ENCODE measurements around the gene NLRP6.
"Not testable (repeated sequence)": the region's sequence is repeated elsewhere in the genome, so short reads cannot be mapped to it uniquely, and the experiment has no call there.

The NLRP6 gene

DNA sequence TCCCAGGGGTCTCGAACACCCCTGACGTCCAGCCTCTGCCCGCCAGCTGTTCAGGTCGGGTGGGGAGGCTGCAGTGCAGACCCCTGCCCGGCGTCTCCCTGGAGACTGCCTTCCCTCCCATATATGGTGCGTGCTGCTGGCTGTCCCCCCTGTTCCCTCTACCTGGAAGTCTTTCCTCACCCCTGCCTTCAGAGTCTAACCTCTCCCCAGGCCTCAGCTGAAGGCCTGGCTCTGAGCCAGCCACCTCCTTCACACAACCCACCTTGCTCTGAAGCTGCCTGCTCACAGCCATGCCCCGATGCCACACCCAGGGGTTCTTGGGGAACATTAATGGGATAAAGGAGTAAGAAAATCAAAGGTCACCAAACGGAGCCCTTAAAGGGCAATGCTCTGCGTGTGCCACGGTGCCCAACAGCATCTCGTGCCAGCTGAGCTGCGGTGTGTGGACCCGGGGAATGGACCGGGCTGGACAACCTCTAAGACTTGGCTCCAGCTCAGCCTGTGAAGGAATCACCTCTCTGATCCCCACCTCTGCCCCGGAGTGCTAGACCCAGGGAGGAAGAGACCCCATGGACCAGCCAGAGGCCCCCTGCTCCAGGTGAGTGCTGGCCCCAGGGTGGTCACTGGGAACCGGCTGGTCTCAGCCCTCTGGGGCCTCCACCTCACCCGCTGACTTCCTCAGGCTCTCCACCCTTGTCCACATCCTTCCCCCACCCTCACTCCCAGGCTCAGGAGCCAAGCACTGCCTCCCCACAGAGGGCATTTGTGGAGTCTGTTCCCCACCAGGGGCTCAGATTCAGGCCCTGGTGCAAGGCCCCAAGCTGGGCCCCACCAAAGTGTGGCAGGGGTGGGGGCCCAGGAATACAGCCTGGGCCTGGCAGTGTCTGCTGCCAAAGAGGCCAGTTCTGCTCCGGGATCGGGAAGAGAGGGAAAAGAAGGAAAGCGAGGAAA, at the start of gene NLRP6:
Gene NLRP6 (plus strand): TSS at position 407 of the 951 bp plus-strand sequence. CDS start 163 bp downstream, at position 570.
- FAIRE-seq = no peak

DNA sequence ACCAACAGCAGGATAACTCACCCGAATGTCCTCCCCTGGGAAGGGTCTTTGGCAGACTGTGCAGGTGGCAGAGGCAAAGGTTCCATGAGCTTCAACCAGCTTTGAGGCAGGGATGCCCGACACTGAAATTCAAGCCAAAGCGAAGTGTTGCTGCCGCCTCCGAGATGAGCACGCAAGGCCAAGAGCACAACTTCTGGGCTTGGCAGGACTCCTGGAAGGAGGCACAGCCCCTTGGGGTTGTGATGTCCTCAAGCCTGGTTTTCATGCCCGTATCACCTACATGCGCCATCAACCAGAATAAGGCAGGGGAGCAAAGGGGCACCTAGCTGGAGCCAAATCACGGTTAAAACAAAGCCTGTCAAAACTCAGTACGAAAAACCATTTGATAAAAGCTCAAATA, 47.8 kb upstream of the NLRP6 start:
- FAIRE-seq = no peak

- no peak for FAIRE-seq
These were observed 45.2 kb upstream of the NLRP6 start for GRCh38 chr11:232783-233565.

DNA sequence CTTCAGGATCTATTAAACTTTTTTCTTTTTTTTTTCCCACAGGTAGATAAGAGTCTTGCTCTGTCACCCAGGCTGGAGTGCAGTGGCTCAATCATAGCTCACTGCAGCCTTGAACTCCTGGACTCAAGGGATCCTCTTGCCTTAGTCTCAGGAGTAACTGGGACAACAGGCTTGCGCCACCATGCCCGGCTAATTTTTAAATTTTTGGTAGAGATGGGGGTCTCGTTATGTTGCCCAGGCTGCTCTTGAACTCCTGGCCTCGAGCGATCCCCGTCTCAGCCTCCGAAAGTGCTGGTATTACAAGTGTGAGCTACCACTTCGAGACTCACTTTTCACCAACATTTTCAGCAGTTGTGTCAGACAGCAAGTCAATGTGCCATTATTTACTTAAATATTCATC, 43.0 kb upstream of the NLRP6 start:
- no peak for FAIRE-seq

DNA sequence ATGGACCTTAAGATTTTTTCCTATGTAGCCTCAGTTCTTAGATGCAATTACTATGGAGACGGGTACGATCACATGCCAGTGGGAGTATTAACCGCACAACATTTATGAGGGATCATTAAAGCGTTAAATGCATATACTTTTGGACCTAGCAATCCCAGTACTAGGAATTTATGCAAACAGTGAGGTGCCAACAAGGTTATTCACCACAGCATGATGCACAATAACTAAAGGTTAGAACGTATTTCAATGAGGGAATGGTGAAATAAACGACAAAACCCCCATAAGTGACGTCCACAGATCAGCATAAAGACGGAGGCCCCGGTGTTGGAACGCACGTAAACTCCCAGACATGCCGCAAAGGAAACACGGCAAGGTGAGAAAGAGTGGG, 42.6 kb upstream of the NLRP6 start:
- FAIRE-seq = no peak

- FAIRE-seq = no peak
These were observed 42.0 kb upstream of the NLRP6 start, which contains the start of gene SIRT3 for GRCh38 chr11:235997-236773. SIRT3 (minus strand) TSS chr11:236342; CDS start chr11:236328, 14 bp downstream.

DNA sequence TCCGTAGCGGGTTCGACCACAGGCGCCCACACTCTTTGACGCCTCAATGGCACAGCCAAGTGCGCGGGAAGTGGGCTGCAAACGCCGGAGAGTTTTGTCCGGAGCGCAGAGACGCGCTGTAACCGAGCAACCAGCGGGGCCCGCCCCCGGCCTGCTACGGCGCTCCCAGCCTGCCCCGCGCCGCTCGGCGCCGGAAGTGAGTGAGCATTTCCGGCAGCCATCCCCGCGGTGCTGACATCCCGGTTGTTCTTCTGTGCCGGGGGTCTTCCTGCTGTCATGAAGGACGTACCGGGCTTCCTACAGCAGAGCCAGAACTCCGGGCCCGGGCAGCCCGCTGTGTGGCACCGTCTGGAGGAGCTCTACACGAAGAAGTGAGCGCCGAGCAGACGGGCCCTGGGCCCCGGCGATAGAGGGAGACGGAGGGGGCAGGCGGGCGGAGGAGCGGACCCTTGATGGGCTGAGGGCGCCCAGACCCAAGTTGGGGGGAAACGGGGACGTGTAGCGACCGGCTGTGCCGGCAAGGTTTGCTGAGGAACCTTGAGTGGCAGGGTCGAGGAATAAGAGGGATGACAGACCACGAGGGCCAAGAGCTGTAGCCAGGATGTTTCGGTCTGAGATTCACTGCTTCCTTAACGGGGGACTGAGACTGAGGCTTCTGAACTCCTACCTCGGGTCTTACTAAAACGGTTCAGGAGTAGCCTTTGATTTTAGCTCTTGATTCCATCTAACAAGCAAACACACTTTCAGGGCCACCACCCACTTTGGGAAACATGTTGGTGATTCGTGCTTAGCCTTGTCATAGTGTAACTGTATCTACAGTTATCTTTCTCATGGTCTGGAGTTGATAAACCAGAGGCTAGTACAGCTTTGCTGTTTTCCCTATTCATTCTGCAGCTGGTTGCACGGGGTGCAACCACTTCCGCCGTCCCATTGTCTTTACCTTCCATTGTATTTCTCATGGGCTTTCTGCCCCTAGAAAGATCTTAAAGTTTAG, 41.1 kb upstream of the NLRP6 start, which contains the start of gene PSMD13:
Gene PSMD13 (plus strand): TSS at position 203 of the 994 bp plus-strand sequence. CDS start 74 bp downstream, at position 277.
- FAIRE-seq = no peak

- not testable (repeated sequence) for FAIRE-seq
These were observed 39.9 kb upstream of the NLRP6 start for GRCh38 chr11:238346-238745.

- no peak for FAIRE-seq
These were observed 37.9 kb upstream of the NLRP6 start for GRCh38 chr11:240315-240714.

DNA sequence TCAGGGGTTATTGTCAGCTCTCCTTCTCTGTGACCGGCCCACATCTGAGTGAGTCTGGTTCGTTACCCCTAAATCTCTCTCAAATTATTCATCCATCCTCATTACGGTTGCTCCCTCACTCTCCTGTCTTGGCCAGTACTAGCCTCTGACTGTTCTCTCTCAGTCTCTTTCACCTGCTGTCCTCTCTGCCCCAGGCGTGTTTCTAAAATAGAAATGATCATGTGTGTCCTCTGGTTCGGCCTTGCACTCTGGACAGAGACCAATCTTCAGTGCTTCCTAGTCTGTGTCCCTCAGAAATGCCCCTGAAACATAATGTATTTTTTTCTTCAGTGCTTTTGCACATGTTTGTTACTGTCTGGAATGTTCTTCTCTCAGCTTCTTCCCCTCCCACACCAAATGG, 36.6 kb upstream of the NLRP6 start:
- FAIRE-seq = no peak

- no peak for FAIRE-seq
These were observed 33.8 kb upstream of the NLRP6 start for GRCh38 chr11:244376-244775.

DNA sequence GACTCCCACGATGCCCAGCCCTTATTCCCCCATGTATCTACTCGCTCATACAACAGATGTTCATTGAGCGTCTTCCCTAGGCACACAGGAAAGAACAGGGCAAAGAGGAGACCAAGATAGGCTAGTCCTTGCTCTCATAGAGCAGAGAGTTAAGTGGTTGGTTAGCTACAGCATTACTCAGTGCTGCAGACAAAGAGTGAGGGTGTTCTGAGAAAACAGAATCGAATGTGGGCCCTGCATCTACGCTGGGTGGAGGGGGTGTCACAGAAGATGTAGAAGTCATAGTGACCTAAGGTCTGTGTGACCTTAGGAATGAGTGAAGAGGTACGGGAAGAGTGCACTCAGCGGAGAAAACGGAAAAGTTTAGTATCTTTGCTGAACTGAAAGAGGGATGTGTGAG, 29.1 kb upstream of the NLRP6 start:
- no peak for FAIRE-seq

DNA sequence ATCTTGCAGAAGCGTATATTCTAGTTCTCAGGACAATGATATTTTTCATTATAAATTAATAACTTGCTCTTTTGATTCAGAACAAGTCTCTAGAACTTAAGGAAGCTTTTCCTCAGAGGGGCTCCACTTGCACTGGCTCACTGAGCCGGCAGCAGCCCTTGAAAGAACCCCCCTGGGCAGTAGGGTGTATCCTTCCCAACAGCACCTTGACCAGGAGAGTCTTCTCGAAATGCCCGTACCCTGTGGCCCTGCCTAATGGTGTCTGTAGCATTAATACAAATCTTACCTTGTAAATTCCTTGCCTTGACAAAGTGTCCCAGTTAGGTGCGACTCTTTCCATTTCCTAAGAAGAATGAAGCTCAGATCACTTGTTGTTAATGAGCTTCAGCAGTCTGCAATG, 27.9 kb upstream of the NLRP6 start:
- FAIRE-seq = no peak

- no peak for FAIRE-seq
These were observed 27.4 kb upstream of the NLRP6 start for GRCh38 chr11:250740-251299.

- FAIRE-seq = no peak
These were observed 26.7 kb upstream of the NLRP6 start for GRCh38 chr11:251550-251949.

DNA sequence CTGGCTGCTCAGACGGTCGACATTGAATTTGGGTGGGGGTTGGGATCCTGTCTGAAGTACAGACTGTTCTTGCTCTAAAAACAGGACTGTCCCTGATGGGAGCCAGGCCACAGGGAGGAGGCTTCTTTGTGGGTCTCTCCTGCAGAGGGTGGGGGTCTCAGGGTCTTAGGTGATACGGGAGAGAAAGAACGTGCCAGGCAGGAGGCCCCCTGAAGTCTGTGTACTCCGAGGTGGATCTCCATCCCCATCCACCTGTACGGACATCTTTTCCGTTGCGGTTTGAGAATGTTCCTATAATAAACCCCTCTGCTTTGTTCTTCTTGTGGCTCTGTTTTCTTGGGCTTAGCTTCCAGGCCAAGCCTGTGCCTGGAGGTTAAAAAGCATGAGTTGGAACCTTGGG, 25.5 kb upstream of the NLRP6 start:
- FAIRE-seq = no peak

DNA sequence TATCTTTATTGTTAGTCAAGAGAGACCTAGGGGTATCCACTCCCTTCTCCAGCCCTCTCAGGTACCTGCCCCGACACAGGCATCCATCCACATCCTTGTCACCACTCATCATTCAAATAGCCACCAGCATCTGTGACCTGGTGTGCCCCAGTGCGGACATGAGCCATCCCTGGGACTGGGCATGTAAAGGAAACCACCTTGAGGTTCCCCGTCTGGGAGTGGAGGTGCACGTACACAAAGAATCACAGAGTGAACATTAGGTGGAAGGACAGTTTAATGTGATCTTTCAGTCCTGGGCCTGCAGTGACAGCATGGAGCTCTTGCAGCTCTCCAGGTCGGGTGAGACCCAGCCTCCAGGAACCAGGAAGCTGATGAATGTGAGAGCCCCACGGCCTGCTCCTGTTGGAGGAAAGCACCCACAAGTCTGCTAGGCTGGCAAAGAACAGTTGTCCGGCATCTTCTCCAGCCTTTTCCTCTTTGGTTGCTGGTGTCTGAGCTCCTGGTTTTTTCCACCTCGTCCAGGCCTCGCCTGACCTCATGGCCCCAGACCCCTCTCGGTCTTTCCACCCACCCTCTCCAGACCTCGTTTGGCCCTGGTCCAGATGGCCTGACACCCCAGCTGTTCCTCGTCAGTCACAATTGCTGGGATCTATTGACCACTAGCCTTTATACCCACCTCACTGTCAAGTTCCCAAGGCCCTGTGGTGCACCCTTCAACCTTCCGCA, 24.9 kb upstream of the NLRP6 start:
- no peak for FAIRE-seq

- FAIRE-seq = no peak
These were observed 24.3 kb upstream of the NLRP6 start for GRCh38 chr11:253886-254270.

DNA sequence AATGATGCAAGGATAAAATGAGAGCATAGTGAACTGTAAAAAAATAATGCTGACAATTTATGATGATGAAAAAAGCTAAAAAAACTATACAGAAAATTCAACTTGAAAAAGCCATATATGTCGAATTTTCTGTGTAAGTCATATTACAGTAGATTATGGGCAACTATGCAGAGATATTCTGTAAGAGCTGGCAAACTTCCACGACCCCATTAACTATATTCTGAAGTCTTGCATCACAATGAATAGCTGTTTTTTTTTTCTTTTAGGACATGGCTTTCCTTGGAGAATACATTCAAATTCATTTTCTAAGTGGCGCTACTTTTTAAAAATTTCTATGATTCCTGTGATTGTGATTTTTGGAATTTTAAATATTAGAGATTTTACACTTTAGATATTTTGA, 23.0 kb upstream of the NLRP6 start:
- FAIRE-seq = no peak

- FAIRE-seq = no peak
These were observed 22.4 kb upstream of the NLRP6 start for GRCh38 chr11:255816-256215.
